ENCODE measurements around the gene SH3GL1. TPM values are rescaled to one million over a fixed set of nuclear protein-coding genes. Genes with fewer than 3 reads are reported as not detected.

Gene SH3GL1
- total RNA-seq, 2 donors from 2014 or later: 54.0 to 66.6 TPM

DNA sequence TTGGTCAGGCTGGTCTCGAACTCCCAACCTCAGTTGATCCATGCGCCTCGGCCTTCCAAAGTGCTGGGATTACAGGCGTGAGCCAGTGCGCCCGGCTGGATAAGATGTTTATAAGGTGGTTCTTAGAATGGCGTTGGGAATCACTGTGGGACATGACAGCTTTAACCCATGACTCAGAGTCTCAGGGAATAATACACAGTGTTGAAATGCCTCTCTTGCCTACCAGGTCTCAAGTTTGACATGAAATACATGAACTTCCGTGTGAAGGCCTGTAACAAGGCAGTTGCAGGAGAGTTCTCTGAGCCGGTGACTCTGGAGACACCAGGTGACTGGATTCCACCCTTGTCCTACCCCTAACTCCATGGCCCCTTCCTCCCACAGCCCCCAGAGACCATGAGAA, 83.4 kb downstream of the SH3GL1 start:
- TF ChIP-seq, protein P1, sequence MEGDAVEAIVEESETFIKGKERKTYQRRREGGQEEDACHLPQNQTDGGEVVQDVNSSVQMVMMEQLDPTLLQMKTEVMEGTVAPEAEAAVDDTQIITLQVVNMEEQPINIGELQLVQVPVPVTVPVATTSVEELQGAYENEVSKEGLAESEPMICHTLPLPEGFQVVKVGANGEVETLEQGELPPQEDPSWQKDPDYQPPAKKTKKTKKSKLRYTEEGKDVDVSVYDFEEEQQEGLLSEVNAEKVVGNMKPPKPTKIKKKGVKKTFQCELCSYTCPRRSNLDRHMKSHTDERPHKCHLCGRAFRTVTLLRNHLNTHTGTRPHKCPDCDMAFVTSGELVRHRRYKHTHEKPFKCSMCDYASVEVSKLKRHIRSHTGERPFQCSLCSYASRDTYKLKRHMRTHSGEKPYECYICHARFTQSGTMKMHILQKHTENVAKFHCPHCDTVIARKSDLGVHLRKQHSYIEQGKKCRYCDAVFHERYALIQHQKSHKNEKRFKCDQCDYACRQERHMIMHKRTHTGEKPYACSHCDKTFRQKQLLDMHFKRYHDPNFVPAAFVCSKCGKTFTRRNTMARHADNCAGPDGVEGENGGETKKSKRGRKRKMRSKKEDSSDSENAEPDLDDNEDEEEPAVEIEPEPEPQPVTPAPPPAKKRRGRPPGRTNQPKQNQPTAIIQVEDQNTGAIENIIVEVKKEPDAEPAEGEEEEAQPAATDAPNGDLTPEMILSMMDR (IDR thresholded peaks at IDR 0.05): no peak

DNA sequence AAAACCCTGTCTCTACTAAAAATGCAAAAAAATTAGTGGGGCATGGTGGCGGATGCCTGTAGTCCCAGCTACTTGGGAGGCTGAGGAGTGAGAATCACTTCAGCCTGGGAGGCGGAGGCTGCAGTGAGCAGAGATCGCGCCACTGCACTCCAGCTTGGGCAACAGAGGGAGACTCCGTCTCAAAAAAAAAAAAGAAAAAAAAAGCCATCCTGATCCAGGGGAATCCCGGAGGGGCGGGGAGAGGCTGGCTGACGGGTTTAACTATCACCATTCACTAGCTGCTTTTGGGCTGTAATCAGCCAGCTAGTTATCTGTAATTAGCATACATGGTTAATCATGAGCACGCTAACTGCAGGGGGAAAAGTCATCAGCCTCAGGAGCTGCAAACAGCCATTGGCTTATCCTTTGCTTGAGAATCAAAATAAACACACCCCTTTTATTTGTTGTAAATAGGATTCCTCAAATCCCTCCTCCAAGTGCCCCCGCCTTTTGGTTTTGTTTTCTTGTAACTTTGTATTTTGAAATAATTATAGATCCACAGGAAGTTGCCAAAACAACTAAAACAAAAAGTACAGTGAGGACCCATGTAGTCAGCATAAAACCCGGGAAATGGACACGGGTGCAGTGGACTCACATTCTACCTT, 86.4 kb downstream of the SH3GL1 start:
- H3K9me3 ChIP-seq: no peaks in the 10 kb centered on the region
- intact Hi-C loops (cut with DNase I): no loop called here
- TF ChIP-seq, protein P1 (IDR thresholded peaks at IDR 0.05): no peak
- H3K27ac ChIP-seq: no peak overlapping the region
- no peak overlapping the region for H3K9ac ChIP-seq (ENCODE audit: low read depth in 2 of 2, low read length in 2 of 2)
- H3K4me1 ChIP-seq: no peaks in the 10 kb centered on the region
- H3K27me3 ChIP-seq: no peaks in the 10 kb centered on the region
- H3K36me3 ChIP-seq: no peaks in the 10 kb centered on the region
- DNase-seq: no peak
- H3K4me3 ChIP-seq: no peak overlapping the region

More for the DNA sequence above, 83.4 kb downstream of the SH3GL1 start:
- H3K27ac ChIP-seq: no peak overlapping the region
- no peaks in the 10 kb centered on the region for H3K27me3 ChIP-seq
- H3K9ac ChIP-seq (ENCODE audit: low read depth in 2 of 2, low read length in 2 of 2): no peak overlapping the region
- no peak overlapping the region for H3K4me3 ChIP-seq
- DNase-seq: no peak
- H3K9me3 ChIP-seq: no peaks in the 10 kb centered on the region
- H3K36me3 ChIP-seq: no peaks in the 10 kb centered on the region
- intact Hi-C loops (cut with DNase I): no loop called here
- H3K4me1 ChIP-seq: no peaks in the 10 kb centered on the region

Small RNAs within 50 kb of the gene (microRNA-seq; reads per million reads assigned to microRNA genes)
- gene MIR4746: 5.5 reads per million, percentile 1 among the genes with 10 or more reads in this experiment

Other genes starting within 250 kb of the SH3GL1 start
- gene CREB3L3, start 246.9 kb downstream of the SH3GL1 start, total RNA-seq: 1 to 10 TPM; 1.1 to 9.9 TPM
- gene SIRT6, start 218.0 kb downstream of the SH3GL1 start, total RNA-seq: 100 to 1,000 TPM in 1 of 2 donors, 10 to 100 TPM in 1; 83.9 to 120 TPM
- 1 to 10 TPM in 1 of 2 donors, under 1 TPM in 1; 0.35 to 1.8 TPM for gene ANKRD24, start 217.9 kb downstream of the SH3GL1 start, total RNA-seq
- 1 to 10 TPM in 1 of 2 donors, under 1 TPM in 1; 0.56 to 1.6 TPM for gene EBI3, start 171.0 kb downstream of the SH3GL1 start, total RNA-seq
- gene YJU2, start 153.5 kb downstream of the SH3GL1 start, total RNA-seq: 10 to 100 TPM; 15.8 to 25.8 TPM
- gene SHD, start 121.3 kb downstream of the SH3GL1 start, total RNA-seq: 10 to 100 TPM; 16.8 to 19.3 TPM
- gene TMIGD2, start 98.2 kb downstream of the SH3GL1 start, total RNA-seq: under 1 TPM in 1 of 2 donors, not detected in 1; 0.74 TPM
- 1 to 10 TPM in 1 of 2 donors, under 1 TPM in 1; 0.98 to 2.4 TPM for gene FSD1, start 95.9 kb downstream of the SH3GL1 start, total RNA-seq
- 100 to 1,000 TPM; 197 to 218 TPM for gene STAP2, start 61.7 kb downstream of the SH3GL1 start, total RNA-seq
- 10 to 100 TPM; 38.0 to 63.2 TPM for gene MPND, start 57.0 kb downstream of the SH3GL1 start, total RNA-seq
- 10 to 100 TPM; 15.6 to 53.2 TPM for gene CHAF1A, start 2.1 kb upstream of the SH3GL1 start, total RNA-seq
- 10 to 100 TPM; 84.9 to 96.7 TPM for gene UBXN6, start 57.2 kb upstream of the SH3GL1 start, total RNA-seq
- gene HDGFL2, start 71.8 kb upstream of the SH3GL1 start, total RNA-seq: 10 to 100 TPM; 32.7 to 55.0 TPM
- gene PLIN4, start 117.9 kb upstream of the SH3GL1 start, total RNA-seq: 1 to 10 TPM in 1 of 2 donors, under 1 TPM in 1; 0.47 to 6.3 TPM
- gene PLIN5, start 134.7 kb upstream of the SH3GL1 start, total RNA-seq: 1 to 10 TPM; 2.0 to 3.5 TPM
- gene LRG1, start 139.5 kb upstream of the SH3GL1 start, total RNA-seq: 10 to 100 TPM; 24.4 to 26.0 TPM
- gene SEMA6B, start 159.1 kb upstream of the SH3GL1 start, total RNA-seq: 1 to 10 TPM; 1.3 to 5.6 TPM
- gene TNFAIP8L1, start 239.0 kb upstream of the SH3GL1 start, total RNA-seq: 10 to 100 TPM; 14.2 to 24.1 TPM

All from colonic mucosa (tissue), 4 donors.